ENCODE data around the gene RAPGEF2.

Gene RAPGEF2

DNA sequence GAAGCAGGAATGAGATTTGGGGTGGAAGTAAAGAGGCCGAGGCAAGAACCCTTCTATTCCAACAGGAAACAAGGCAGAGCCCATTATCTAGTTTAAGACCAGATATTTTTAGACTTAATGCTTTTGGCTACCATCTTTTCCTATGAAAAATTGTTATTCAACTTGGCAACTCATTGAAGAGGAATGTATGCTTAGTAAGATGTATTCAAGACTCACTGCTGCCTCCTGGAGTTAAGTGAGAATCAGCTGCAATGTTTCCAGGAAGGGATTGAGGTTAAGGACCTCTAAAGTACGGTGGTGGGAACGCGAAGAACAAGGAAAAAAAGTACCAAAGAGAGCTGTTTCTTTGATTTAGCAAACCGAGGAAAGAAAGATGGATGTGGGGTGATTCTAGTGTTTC, 89.1 kb downstream of the RAPGEF2 start:
- Histone ChIP-seq H3F3A (ENCODE audit: control insufficient read depth, insufficient read depth) (no peaks in the 10 kb centered on the region), H3K27ac (ENCODE audit: low read depth, low read length) (no peak overlapping the region), H3K27me3 (ENCODE audit: control insufficient read depth, low read length) (no peaks in the 10 kb centered on the region), H3K36me3 (ENCODE audit: control insufficient read depth, low read length) (no peaks in the 10 kb centered on the region), H3K9me2 (replicated peaks; ENCODE audit: control insufficient read depth, low read length) (no peaks in the 10 kb centered on the region), H3K79me2 (ENCODE audit: control insufficient read depth, low read length) (no peaks in the 10 kb centered on the region), H3K4me3 (ENCODE audit: low read length) (no peak overlapping the region), H3K4me1 (ENCODE audit: control insufficient read depth, low read length) (peaks cover 9% of the 10 kb centered on the region), H3K4me2 (ENCODE audit: low read length) (no peak overlapping the region), H3K9me3 (ENCODE audit: control insufficient read depth, insufficient read depth, low read length) (no peaks in the 10 kb centered on the region), H4K20me1 (ENCODE audit: control insufficient read depth, insufficient read depth, low read depth, low read length) (no peaks in the 10 kb centered on the region)
- TF ChIP-seq CTCF (IDR thresholded peaks at IDR 0.05; ENCODE audit: low read depth, low read length, poor library complexity, severe bottlenecking) (peak; percentile 46), EZH2phosphoT487 (IDR thresholded peaks at IDR 0.05; ENCODE audit: borderline replicate concordance, low read length) (no peak)

- Histone ChIP-seq H4K20me1 (ENCODE audit: control insufficient read depth, insufficient read depth, low read depth, low read length) (peaks cover 3% of the 10 kb centered on the region; the same call in 1 of the 2 replicates), H3K36me3 (ENCODE audit: control insufficient read depth, low read length) (no peaks in the 10 kb centered on the region), H3K9me2 (replicated peaks; ENCODE audit: control insufficient read depth, low read length) (no peaks in the 10 kb centered on the region), H3K9me3 (ENCODE audit: control insufficient read depth, insufficient read depth, low read length) (no peaks in the 10 kb centered on the region), H3K79me2 (ENCODE audit: control insufficient read depth, low read length) (no peaks in the 10 kb centered on the region), H3K27ac (ENCODE audit: low read depth, low read length) (no peak overlapping the region), H3K4me3 (ENCODE audit: low read length) (no peak overlapping the region), H3K4me1 (ENCODE audit: control insufficient read depth, low read length) (peaks cover 9% of the 10 kb centered on the region), H3K27me3 (ENCODE audit: control insufficient read depth, low read length) (no peaks in the 10 kb centered on the region), H3F3A (ENCODE audit: control insufficient read depth, insufficient read depth) (no peaks in the 10 kb centered on the region), H3K4me2 (ENCODE audit: low read length) (no peak overlapping the region)
- TF ChIP-seq CTCF (IDR thresholded peaks at IDR 0.05; ENCODE audit: low read depth, low read length, poor library complexity, severe bottlenecking), result no peak
- TF ChIP-seq EZH2phosphoT487 (IDR thresholded peaks at IDR 0.05; ENCODE audit: borderline replicate concordance, low read length), result no peak
Observed at GRCh38 chr4:159193046-159193620, 90.3 kb downstream of the RAPGEF2 start.

DNA sequence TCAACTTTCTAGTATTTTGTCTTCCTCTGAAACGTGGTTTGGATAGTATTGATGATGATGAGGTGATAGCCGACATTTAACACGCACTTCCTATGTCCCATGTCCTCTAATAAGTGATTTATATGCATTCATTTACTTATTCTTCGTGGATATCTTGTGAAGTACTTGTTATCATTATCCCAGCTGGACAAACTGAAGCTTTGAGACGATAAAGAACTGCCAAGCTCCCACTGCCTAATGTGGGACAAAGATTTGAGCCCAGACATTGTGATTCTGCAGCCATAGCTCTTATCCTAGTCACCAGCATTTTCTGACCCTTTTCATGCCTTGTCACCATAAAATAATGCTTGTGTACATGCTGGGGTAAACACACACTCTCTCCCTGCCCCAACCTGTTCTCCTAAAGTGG, 92.5 kb downstream of the RAPGEF2 start:
- Histone ChIP-seq H3K4me1 (ENCODE audit: control insufficient read depth, low read length) (no peaks in the 10 kb centered on the region), H3K9me2 (replicated peaks; ENCODE audit: control insufficient read depth, low read length) (no peaks in the 10 kb centered on the region), H3K79me2 (ENCODE audit: control insufficient read depth, low read length) (no peaks in the 10 kb centered on the region), H3K4me3 (ENCODE audit: low read length) (no peak overlapping the region), H3K9me3 (ENCODE audit: control insufficient read depth, insufficient read depth, low read length) (no peaks in the 10 kb centered on the region), H3K4me2 (ENCODE audit: low read length) (no peak overlapping the region), H3K27me3 (ENCODE audit: control insufficient read depth, low read length) (no peaks in the 10 kb centered on the region), H3K27ac (ENCODE audit: low read depth, low read length) (no peak overlapping the region), H4K20me1 (ENCODE audit: control insufficient read depth, insufficient read depth, low read depth, low read length) (peaks cover 3% of the 10 kb centered on the region; the same call in 1 of the 2 replicates), H3F3A (ENCODE audit: control insufficient read depth, insufficient read depth) (no peaks in the 10 kb centered on the region), H3K36me3 (ENCODE audit: control insufficient read depth, low read length) (no peaks in the 10 kb centered on the region)
- TF ChIP-seq CTCF (IDR thresholded peaks at IDR 0.05; ENCODE audit: low read depth, low read length, poor library complexity, severe bottlenecking) (no peak), EZH2phosphoT487 (IDR thresholded peaks at IDR 0.05; ENCODE audit: borderline replicate concordance, low read length) (no peak)
